RWPE2 (cell line): ENCODE data around the gene ALOX5AP.

Experiments used
- ATAC-seq: fragments of 200-7000 bp; cut with Tn5 transposase; 3 replicates; pipeline ENCODE4 v1.9.1; 2021; ENCODE audit warnings: low read depth
- DNase-seq: peaks from one replicate; pipeline ENCODE4 v3.0.0-alpha.2; 2020; ENCODE audit warnings: low spot score
- H3K27ac ChIP-seq: fragments of 450-650 bp; 2 replicates; pipeline ENCODE4 v1.5.1; 2017; ENCODE audit warnings: mild to moderate bottlenecking; ENCODE audit not compliant: poor library complexity, severe bottlenecking
- H3K27me3 ChIP-seq: fragments of 250-450 bp; sonication (Bioruptor Pico); 2 replicates; pipeline ENCODE4 v1.5.1; 2021; ENCODE audit warnings: mild to moderate bottlenecking, moderate library complexity; ENCODE audit not compliant: insufficient read depth, poor library complexity, severe bottlenecking
- H3K36me3 ChIP-seq: fragments of 250-450 bp; sonication (Bioruptor Pico); 2 replicates; pipeline ENCODE4 v1.5.1; 2020; ENCODE audit warnings: low read depth, mild to moderate bottlenecking, moderate library complexity
- H3K4me1 ChIP-seq: fragments of 250-450 bp; sonication (Bioruptor Pico); 2 replicates; pipeline ENCODE4 v1.5.1; 2021; ENCODE audit warnings: mild to moderate bottlenecking, moderate library complexity; ENCODE audit not compliant: insufficient read depth, poor library complexity, severe bottlenecking
- H3K4me3 ChIP-seq: fragments of 250-450 bp; sonication (Bioruptor Pico); 2 replicates; pipeline ENCODE4 v1.5.1; 2021; ENCODE audit warnings: mild to moderate bottlenecking, moderate library complexity; ENCODE audit not compliant: severe bottlenecking
- H3K9me3 ChIP-seq: fragments of 250-450 bp; sonication (Bioruptor Pico); 2 replicates; pipeline ENCODE4 v1.5.1; 2021; ENCODE audit warnings: mild to moderate bottlenecking, moderate library complexity; ENCODE audit not compliant: severe bottlenecking
- CTCF ChIP-seq: fragments of 450-650 bp; IDR thresholded peaks from one replicate; pipeline ENCODE4 v1.5.1; 2017; ENCODE audit warnings: mild to moderate bottlenecking, moderate library complexity; ENCODE audit not compliant: poor library complexity, severe bottlenecking

The ALOX5AP gene

DNA sequence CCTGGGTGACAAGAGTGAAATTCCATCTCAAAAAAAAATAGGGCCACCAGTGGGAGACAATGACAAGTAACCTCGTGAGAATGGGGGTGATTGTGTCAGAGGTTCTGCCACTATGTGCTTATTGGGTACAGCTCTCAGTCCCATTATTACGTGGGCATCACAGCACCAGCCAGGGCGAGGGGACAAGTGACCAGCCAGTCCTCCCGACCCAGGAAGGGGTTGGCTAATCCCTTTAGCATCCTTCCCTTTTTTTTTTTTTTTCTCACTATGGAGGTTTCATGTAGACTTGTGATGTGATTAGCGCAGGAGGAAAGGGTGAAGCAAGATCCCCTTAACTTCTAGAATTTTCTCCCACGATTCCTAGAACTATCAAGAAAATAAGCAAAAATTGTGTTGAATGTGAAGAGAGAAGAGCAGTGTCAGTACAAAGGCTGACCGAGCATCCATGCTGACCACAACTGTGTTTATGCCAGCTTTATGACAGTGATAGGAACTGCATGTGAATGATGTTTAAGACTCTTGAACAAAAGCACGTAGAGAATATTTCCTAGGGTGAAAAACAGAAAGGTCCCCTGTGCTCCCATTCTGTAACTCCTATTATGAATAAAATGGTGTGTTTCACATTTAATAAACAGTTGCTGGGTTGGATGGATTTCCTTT is 50.0 kb downstream of the ALOX5AP start:
- ATAC-seq: no peak
- no peak for TF ChIP-seq CTCF
- H3K36me3 ChIP-seq: no peaks in the 10 kb centered on the region
- no peaks in the 10 kb centered on the region for H3K4me1 ChIP-seq
- no peaks in the 10 kb centered on the region for H3K27me3 ChIP-seq
- no peak overlapping the region for H3K4me3 ChIP-seq
- DNase-seq: no peak
- H3K9me3 ChIP-seq: no peaks in the 10 kb centered on the region
- no peak overlapping the region for H3K27ac ChIP-seq

DNA sequence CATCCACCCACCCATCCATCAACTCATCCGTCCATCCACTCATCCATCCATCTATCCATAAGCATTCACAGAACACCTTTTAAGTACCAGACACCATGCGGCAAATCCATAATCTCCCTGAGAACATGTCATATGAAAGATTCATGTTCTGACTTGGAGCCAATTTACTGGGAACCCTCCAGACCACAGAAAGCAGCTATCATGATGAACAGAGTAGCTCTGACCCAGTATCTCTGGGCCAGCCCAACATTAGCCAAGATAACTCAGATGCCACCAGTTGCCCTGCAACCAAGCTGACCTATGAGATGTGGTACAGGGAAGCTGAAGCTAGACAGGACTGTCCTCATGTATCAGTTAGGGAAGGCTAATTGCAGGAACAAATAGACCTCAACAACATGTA is 51.3 kb downstream of the ALOX5AP start:
- no peaks in the 10 kb centered on the region for H3K4me1 ChIP-seq
- ATAC-seq: no peak
- no peak for TF ChIP-seq CTCF

DNA sequence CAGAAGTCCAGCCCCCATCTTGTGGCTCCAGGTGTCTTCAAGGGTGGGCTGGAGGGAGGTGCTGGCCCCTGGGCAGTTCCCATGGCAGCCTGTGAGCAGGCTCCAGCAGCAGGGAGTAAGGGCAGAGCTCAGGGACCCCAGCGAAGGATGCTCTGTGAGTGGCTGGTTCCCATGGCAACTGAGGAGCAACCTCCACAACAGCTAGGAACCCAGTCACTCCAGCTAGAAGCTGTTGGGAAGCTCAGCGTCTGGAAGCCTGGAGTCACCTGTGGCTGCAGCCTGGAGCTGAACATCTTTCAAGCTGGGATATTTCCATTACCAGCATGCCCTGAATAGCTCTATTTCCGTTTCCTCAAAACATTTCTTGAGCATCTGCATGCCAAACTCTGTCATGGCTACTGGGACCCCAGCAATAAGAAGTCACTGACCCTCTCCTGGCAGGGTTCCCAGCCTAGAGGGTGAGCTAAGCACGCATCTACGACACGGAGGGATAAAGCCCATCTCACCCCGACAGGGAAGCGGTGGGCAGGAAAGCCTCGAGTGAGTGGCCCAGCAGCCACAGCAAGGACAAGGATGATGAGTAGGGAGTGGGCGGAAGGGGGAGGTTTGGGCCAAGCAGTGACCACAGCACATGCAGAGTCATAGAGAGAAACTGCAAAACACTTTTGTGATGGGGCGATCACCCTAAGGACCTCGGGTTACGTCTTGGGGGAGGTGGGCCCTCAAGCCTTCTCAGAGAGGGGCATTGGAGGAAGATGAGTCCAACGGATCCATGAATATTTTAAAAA is 52.6 kb downstream of the ALOX5AP start:
- no peaks in the 10 kb centered on the region for H3K36me3 ChIP-seq
- H3K27ac ChIP-seq: no peak overlapping the region
- ATAC-seq: no peak

More for the DNA sequence above, 51.3 kb downstream of the ALOX5AP start:
- Histone ChIP-seq H3K36me3 (no peaks in the 10 kb centered on the region), H3K4me3 (no peak overlapping the region), H3K27ac (no peak overlapping the region), H3K9me3 (no peaks in the 10 kb centered on the region), H3K27me3 (no peaks in the 10 kb centered on the region)
- DNase-seq: no peak

DNA sequence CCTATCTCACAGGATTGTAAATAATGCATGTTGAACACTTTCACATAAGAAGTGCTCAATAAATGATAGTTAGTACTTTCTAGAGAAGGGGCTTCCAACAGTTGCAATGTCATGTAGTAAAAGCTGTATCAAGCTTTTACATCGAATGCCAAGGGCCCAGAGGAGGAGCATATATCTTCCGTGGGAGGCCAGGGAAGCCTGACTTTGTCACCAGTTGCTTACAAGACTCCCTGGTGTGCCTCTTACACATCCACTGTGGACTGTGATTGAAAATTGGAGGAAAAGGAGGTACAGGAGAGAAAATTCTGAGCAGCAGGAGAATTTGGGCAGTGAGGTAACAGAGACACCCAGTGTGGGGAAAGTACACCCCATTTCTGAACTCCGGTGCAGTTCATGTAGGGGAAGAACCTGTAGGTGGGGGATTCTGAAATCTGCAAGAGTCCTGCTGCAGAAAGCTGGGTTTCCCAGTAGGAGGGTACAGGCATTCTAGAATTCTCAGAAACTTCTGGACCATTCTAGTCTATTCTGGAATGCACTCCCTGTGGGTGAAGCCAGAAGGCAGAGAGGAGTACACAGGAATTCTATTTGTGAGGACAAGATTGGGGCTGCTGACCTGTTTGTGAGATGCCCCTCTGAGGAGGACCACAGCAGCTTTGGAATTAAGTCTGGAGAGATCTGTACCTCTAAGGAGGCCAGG is 54.0 kb downstream of the ALOX5AP start:
- DNase-seq (no peak), ATAC-seq (no peak)
- no peak for TF ChIP-seq CTCF

More for the DNA sequence above, 52.6 kb downstream of the ALOX5AP start:
- TF ChIP-seq CTCF: no peak
- H3K4me3 ChIP-seq: no peak overlapping the region
- H3K9me3 ChIP-seq: no peaks in the 10 kb centered on the region
- DNase-seq: no peak
- peaks cover 8% of the 10 kb centered on the region for H3K4me1 ChIP-seq
- H3K27me3 ChIP-seq: no peaks in the 10 kb centered on the region

More for the DNA sequence above, 54.0 kb downstream of the ALOX5AP start:
- Histone ChIP-seq H3K4me3 (no peak overlapping the region), H3K4me1 (peaks cover 14% of the 10 kb centered on the region), H3K27ac (no peak overlapping the region), H3K9me3 (no peaks in the 10 kb centered on the region), H3K27me3 (no peaks in the 10 kb centered on the region), H3K36me3 (no peaks in the 10 kb centered on the region)
